OCI-LY7 (cell line): ENCODE data around the gene XAGE1A.
"Not testable (repeated sequence)": the region's sequence is repeated elsewhere in the genome, so short reads cannot be mapped to it uniquely, and the experiment has no call there.

ENCODE experiments used
- CTCF ChIP-seq: fragments of 200-600 bp; sonication (generic); conservative IDR thresholded peaks from 2 replicates; pipeline ENCODE4 v1.5.1; 2014; ENCODE audit warnings: mild to moderate bottlenecking, antibody characterized with exemption, low read length, moderate library complexity, mixed read lengths
- EZH2phosphoT487 ChIP-seq: fragments of 200-600 bp; sonication (generic); IDR thresholded peaks from 2 replicates; pipeline ENCODE4 v1.6.1; 2018; ENCODE audit warnings: low read depth, borderline replicate concordance, mild to moderate bottlenecking, mixed run types, antibody characterized with exemption, low read length, moderate library complexity, mixed read lengths

GRCh38 chrX:52516987-52517325 is 21.3 kb downstream of the XAGE1A start, which contains the start of gene XAGE1B:
- TF ChIP-seq CTCF, EZH2phosphoT487: not testable (repeated sequence)
